NCI-H2081 treated with DMSO at 0.1 percent for 48 hours (cell line): ENCODE data around the gene MCTP1.

ENCODE experiments used
- DNase-seq: peaks from one replicate; lab custom pipeline; 2025; lab: John Stamatoyannopoulos, UW

MCTP1 gene

GRCh38 chr5:94759961-94760360 is 524.9 kb downstream of the MCTP1 start:
- DNase-seq = no peak

GRCh38 chr5:94759022-94759421 is 525.9 kb downstream of the MCTP1 start:
- DNase-seq = no peak

- no peak for DNase-seq
These were observed 530.1 kb downstream of the MCTP1 start for GRCh38 chr5:94754824-94755223.

GRCh38 chr5:94751460-94751859 is 533.4 kb downstream of the MCTP1 start:
- no peak for DNase-seq

- DNase-seq = no peak
These were observed 534.2 kb downstream of the MCTP1 start for GRCh38 chr5:94750681-94751080.

GRCh38 chr5:94749042-94749441 is 535.9 kb downstream of the MCTP1 start:
- DNase-seq = no peak

- DNase-seq = no peak
These were observed 536.7 kb downstream of the MCTP1 start for GRCh38 chr5:94748212-94748611.

GRCh38 chr5:94747371-94747770 is 537.5 kb downstream of the MCTP1 start:
- no peak for DNase-seq

GRCh38 chr5:94746731-94747124 is 538.2 kb downstream of the MCTP1 start:
- DNase-seq = no peak

- DNase-seq = no peak
These were observed 538.8 kb downstream of the MCTP1 start for GRCh38 chr5:94745786-94746730.

GRCh38 chr5:94744906-94745305 is 540.0 kb downstream of the MCTP1 start:
- no peak for DNase-seq

- no peak for DNase-seq
These were observed 542.0 kb downstream of the MCTP1 start for GRCh38 chr5:94742852-94743251.

- DNase-seq = no peak
These were observed 544.6 kb downstream of the MCTP1 start for GRCh38 chr5:94740286-94740685.

GRCh38 chr5:94736498-94736897 is 548.4 kb downstream of the MCTP1 start:
- DNase-seq = no peak

- no peak for DNase-seq
These were observed 553.4 kb downstream of the MCTP1 start for GRCh38 chr5:94731471-94731870.

- DNase-seq = no peak
These were observed 559.8 kb downstream of the MCTP1 start for GRCh38 chr5:94725142-94725541.

- DNase-seq = no peak
These were observed 569.1 kb downstream of the MCTP1 start for GRCh38 chr5:94715768-94716167.

- DNase-seq = no peak
These were observed 573.1 kb downstream of the MCTP1 start for GRCh38 chr5:94711785-94712184.

GRCh38 chr5:94709277-94709676 is 575.6 kb downstream of the MCTP1 start:
- DNase-seq = no peak

- no peak for DNase-seq
These were observed 577.5 kb downstream of the MCTP1 start for GRCh38 chr5:94707359-94707758.

GRCh38 chr5:94705427-94705826 is 579.5 kb downstream of the MCTP1 start:
- DNase-seq = no peak

GRCh38 chr5:94702729-94703128 is 582.2 kb downstream of the MCTP1 start:
- DNase-seq = no peak

- no peak for DNase-seq
These were observed 584.3 kb downstream of the MCTP1 start for GRCh38 chr5:94700592-94700991.

GRCh38 chr5:94699562-94699961 is 585.3 kb downstream of the MCTP1 start:
- DNase-seq = no peak
